Left ventricle myocardium inferior (tissue), 1 donor: ENCODE measurements around the gene VCL. TPM values are rescaled to one million over a fixed set of nuclear protein-coding genes. Genes with fewer than 3 reads are reported as not detected.
A peak's percentile ranks its signal among the peaks of the same experiment; 100 is the strongest.

ENCODE experiments used
- DNase-seq: peaks from one replicate; pipeline ENCODE4 v3.0.0-alpha.2; 2020
- H3K27ac ChIP-seq: fragments of 200-600 bp; replicated peaks from 2 replicates; pipeline ENCODE4 v1.8.0; 2021
- H3K27me3 ChIP-seq: fragments of 200-600 bp; 2 replicates; pipeline ENCODE4 v1.8.0; 2021; ENCODE audit warnings: low read depth
- H3K36me3 ChIP-seq: fragments of 200-600 bp; 2 replicates; pipeline ENCODE4 v1.8.0; 2021
- H3K4me1 ChIP-seq: fragments of 200-600 bp; 2 replicates; pipeline ENCODE4 v1.8.0; 2021
- H3K4me3 ChIP-seq: fragments of 200-600 bp; 2 replicates; pipeline ENCODE4 v1.8.0; 2021; ENCODE audit warnings: mild to moderate bottlenecking, moderate library complexity
- H3K9me3 ChIP-seq: fragments of 200-600 bp; replicated peaks from 2 replicates; pipeline ENCODE4 v1.8.0; 2021
- CTCF ChIP-seq: fragments of 200-600 bp; IDR thresholded peaks from 2 replicates; pipeline ENCODE4 v1.8.0; 2021; ENCODE audit warnings: antibody characterized with exemption, mild to moderate bottlenecking, borderline replicate concordance
- intact Hi-C: fragments of 100-400 bp; cut with micrococcal nuclease; formaldehyde crosslinking; loops from one replicate; pipeline ENCODE4 v1.11.0; 2022
- total RNA-seq: library from RNA; stranded (reverse); fragmentation: NEBNext Ultra II Directional; extraction: Animal tissue kit (Norgen Biotek cat#: 25700); gene quantifications from one replicate; pipeline ENCODE4 v1.2.1, GENCODE V29; 2021
- donor health status: DM: no; HTN: yes; CAD: no; lungs with severe emphysema.

Gene VCL
- total RNA-seq, 1 donor from 2014 or later = 227 TPM

DNA sequence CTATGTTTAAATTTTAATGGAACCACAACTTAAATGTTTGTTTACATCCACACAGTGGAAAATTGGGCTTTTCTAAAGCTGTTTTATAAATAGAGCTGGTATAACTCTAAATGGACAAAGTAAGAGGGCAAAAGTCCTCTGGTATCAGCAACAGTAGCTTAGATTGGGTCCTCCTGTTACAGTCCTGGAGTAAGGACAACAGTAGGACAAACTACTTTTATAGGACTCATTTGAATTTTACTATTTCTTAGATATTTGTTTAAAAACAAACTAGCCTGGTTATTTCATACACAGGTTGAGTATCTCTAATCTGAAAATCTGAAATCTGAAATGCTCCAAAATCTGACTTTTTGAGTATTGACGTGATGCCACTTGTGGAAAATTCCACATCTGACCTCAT, 8.4 kb downstream of the VCL start:
- Histone ChIP-seq H3K4me3 (no peak overlapping the region), H3K9me3 (no peaks in the 10 kb centered on the region), H3K4me1 (peaks cover 93% of the 10 kb centered on the region), H3K27ac (peak overlapping the region; percentile 62), H3K36me3 (peaks cover 3% of the 10 kb centered on the region), H3K27me3 (no peaks in the 10 kb centered on the region)
- intact Hi-C loops = loop anchor here (10.0 kb wide), 1 partner anchor 79 kb away; no protein-coding TSS in a partner anchor
- no peak for TF ChIP-seq CTCF
- no peak for DNase-seq

DNA sequence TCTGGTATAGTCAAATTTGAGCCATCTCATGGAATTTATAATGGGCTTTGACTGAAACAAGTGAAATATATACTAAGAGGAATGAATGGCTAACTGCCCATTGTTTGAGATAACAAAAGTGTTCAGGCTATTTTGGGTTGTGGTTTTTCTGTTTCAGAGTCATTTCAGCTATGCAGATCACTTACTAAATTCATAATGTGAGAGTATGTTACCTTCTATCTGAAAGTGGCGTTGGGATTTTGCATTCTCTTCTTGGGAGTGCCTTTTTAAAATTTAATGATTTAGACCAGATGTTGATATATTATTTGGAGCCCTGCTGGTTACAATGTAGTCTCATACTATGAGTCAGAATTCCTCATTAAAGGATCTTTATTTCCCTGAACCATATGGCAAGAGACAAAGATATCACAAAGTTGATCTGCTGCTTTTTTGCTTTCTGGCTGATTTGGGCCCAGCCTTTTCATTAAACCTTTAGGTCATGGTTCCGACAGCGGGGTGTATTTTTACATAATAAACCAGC, 10.4 kb downstream of the VCL start:
- TF ChIP-seq CTCF = no peak
- peaks cover 95% of the 10 kb centered on the region for H3K4me1 ChIP-seq
- H3K27ac ChIP-seq = peak overlapping the region; percentile 62

GRCh38 chr10:74011017-74011416, 13.1 kb downstream of the VCL start:
- TF ChIP-seq CTCF = no peak
- H3K27me3 ChIP-seq = no peaks in the 10 kb centered on the region
- no peaks in the 10 kb centered on the region for H3K9me3 ChIP-seq
- no peak for DNase-seq
- intact Hi-C loops = no loop called here
- H3K4me1 ChIP-seq = peaks cover 89% of the 10 kb centered on the region
- peaks cover 5% of the 10 kb centered on the region for H3K36me3 ChIP-seq
- H3K27ac ChIP-seq = peak overlapping the region; percentile 36
- H3K4me3 ChIP-seq = peak overlapping the region; percentile 12

More for the DNA sequence above, 10.4 kb downstream of the VCL start:
- intact Hi-C loops = loop anchor here (10.0 kb wide), 1 partner anchor 77 kb away; no protein-coding TSS in a partner anchor
- DNase-seq = no peak
- H3K4me3 ChIP-seq = peak overlapping the region; percentile 11
- no peaks in the 10 kb centered on the region for H3K27me3 ChIP-seq
- H3K36me3 ChIP-seq = peaks cover 3% of the 10 kb centered on the region
- no peaks in the 10 kb centered on the region for H3K9me3 ChIP-seq

- Histone ChIP-seq H3K27ac (peak overlapping the region; percentile 36), H3K9me3 (no peaks in the 10 kb centered on the region), H3K4me1 (peaks cover 81% of the 10 kb centered on the region), H3K27me3 (no peaks in the 10 kb centered on the region), H3K36me3 (peaks cover 5% of the 10 kb centered on the region), H3K4me3 (peak overlapping the region; percentile 12)
- TF ChIP-seq CTCF = no peak
- no peak for DNase-seq
- intact Hi-C loops = no loop called here
Measured at GRCh38 chr10:74011770-74012169, 13.9 kb downstream of the VCL start.

DNA sequence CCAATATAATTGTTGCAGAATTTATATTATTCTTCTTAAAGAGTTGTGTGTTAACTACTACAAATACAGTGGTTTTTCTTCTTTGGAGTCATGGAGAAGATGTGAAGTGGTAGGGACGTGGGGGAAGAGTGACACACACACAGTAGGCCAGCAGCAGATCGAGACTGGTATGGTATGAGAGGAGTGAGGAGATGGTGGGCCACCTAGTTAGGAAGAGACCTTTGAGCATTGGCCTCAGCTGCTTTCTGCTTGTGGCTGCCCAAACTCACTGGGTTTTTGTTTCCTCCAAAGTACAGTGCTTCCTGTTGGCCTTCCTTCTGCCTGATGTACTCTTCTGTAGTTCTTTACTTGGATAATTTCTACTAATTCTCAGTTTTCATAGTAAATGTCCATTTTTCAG, 14.6 kb downstream of the VCL start:
- Histone ChIP-seq H3K4me3 (no peak overlapping the region), H3K27me3 (no peaks in the 10 kb centered on the region), H3K27ac (no peak overlapping the region), H3K9me3 (no peaks in the 10 kb centered on the region), H3K36me3 (peaks cover 5% of the 10 kb centered on the region), H3K4me1 (peaks cover 78% of the 10 kb centered on the region)
- no peak for DNase-seq
- TF ChIP-seq CTCF = no peak
- intact Hi-C loops = no loop called here
